Activated T-cell treated with anti-CD3 and anti-CD28 coated beads for 1 hour (primary cell): Measurements from ENCODE around the gene OR51V1.
"Not testable (repeated sequence)": the region's sequence is repeated elsewhere in the genome, so short reads cannot be mapped to it uniquely, and the experiment has no call there.

ENCODE experiments used
- DNase-seq: peaks from one replicate; pipeline ENCODE4 v3.0.0-alpha.2; 2020; ENCODE audit warnings: low read depth

The OR51V1 gene, protein sequence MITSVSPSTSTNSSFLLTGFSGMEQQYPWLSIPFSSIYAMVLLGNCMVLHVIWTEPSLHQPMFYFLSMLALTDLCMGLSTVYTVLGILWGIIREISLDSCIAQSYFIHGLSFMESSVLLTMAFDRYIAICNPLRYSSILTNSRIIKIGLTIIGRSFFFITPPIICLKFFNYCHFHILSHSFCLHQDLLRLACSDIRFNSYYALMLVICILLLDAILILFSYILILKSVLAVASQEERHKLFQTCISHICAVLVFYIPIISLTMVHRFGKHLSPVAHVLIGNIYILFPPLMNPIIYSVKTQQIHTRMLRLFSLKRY

DNA sequence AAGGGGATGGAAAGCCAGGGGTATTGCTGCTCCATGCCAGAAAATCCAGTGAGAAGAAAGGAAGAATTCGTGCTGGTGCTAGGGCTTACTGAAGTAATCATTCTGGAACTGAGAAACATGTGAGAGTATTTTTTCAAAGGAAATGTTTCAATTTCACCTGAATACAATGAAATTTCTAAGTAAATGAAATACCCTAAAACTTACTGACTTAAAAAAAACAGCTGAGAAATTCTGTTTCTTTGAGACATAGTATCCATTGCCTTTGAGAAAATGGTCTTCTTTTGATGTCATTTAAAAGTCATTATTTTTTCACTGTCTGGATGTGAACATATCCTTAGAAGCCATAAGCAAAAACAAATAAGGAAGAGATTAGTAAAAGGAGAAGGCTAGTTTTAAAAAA lies at the start of gene OR51V1:
Gene OR51V1, minus strand, starts transcription at position 101 of the 400 bp plus-strand sequence. Its CDS starts 0 bp downstream, at position 101.
- no peak for DNase-seq

DNA sequence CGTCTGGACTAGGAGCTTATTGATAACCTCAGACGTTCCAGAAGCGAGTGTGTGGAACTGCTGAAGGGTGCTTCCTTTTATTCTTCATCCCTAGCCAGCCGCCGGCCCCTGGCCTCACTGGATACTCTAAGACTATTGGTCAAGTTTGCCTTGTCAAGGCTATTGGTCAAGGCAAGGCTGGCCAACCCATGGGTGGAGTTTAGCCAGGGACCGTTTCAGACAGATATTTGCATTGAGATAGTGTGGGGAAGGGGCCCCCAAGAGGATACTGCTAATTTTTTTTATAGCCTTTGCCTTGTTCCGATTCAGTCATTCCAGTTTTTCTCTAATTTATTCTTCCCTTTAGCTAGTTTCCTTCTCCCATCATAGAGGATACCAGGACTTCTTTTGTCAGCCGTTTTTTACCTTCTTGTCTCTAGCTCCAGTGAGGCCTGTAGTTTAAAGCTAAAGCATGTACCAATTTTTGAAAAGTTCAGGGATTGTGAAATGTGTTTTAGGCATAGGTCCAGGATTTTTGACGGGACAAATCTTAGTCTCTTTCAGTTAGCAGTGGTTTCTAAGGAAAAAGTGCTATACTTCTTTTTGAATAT lies 49.4 kb upstream of the OR51V1 start, which contains the start of gene HBG1:
Gene HBG1, minus strand, starts transcription at position 51 of the 590 bp plus-strand sequence. CDS start 53 bp downstream, outside the sequence.
- not testable (repeated sequence) for DNase-seq

DNA sequence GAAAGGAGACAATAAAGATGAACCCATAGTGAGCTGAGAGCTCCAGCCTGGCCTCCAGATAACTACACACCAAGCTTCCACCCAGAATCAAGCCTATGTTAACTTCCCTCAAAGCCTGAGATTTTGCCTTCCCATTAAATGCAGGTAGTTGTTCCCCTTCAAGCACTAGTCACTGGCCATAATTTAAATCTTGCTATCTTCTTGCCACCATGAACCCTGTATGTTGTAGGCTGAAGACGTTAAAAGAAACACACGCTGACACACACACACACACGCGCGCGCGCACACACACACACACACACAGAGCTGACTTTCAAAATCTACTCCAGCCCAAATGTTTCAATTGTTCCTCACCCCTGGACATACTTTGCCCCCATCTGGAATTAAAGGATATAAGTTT lies 48.0 kb upstream of the OR51V1 start:
- not testable (repeated sequence) for DNase-seq

DNA sequence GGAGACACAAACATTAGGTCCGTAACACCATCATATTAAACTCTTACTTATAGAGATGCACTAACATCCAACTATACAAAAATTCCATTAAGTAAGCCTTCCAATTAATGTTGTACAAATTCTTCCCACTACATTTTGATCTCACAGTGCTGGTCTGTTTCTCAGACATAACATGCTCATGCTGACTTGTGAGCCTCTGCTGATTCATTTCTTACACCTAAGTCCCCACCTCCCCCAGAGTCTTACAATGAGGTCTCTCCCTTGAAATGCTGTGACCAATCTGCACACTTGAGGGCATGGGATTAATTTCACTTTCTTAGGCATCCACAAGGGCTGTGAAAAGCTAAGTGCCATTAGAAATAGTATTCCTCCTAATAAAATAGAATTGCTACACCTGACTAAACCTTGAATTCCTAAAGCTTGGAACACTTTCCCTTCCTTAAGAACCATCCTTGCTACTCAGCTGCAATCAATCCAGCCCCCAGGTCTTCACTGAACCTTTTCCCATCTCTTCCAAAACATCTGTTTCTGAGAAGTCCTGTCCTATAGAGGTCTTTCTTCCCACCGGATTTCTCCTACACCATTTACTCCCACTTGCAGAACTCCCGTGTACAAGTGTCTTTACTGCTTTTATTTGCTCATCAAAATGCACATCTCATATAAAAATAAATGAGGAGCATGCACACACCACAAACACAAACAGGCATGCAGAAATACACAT lies 47.1 kb upstream of the OR51V1 start:
- no peak for DNase-seq

DNA sequence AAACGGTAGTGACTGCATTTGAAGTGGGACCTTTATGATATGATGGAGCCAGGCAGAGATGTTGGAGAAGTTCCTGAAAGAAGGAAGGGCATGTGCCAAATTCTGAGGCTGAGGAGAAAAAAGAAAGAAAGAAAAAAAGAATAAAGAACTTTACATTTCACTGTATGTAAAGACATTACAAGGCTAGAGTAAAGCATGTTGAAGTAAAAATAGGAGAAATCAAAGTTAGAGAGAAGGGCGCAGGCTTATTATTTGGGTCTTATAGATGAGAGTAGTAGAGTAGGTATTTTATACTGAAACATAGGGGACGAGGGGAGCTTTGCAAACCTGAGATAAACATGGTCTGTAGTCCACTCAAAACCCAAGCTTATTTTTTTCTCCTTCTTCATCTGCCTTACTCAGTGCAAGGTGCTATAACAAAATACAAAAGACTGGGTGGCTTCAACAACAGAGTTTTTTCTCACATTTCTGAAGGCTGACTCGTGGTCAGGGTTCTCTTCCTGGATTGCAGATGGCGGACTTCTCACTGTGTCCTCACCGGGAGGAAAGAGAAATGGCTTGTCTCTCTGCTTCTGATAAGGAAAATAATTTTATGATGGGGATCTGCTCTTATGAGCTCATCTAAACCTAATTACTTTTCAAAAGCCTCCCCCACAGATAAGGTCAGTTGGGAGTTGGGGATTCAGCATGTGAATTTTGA lies 46.4 kb upstream of the OR51V1 start:
- DNase-seq, result no peak

DNA sequence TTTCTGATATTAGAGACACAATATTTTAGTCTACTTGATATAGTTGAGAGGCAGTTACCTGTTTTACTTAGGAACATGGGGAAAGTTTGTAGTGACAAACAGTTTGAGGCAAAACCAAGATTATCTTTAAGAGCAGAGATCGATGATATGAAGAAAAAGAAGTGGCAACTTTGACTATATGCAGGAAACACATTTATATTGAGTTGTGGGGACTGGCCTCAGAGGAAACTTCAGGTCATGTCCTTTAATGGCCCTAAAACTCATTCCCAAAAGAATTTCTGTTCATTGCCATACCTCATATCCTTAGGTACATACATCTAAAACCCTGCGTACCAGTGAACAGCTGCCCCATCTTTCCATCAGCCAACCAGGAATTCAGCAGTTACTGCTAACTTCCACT lies 44.7 kb upstream of the OR51V1 start:
- no peak for DNase-seq

DNA sequence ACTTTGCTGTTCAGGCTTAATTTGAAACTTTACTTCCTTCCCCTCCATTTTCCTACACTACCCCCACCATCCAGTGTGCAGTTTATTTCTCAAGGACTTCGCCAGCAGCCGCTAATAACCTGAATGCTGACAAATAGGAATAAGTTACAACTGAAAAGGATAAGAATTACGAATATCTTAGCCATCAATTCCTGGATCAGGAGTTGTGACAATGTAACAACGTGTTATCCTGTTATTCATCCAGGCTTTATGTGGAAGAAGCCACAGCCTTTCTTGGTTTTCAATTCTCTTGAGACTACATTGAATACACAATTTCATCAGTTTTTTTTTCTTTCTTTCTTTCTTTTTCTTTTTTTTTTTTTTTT lies 43.3 kb upstream of the OR51V1 start:
- no peak for DNase-seq

DNA sequence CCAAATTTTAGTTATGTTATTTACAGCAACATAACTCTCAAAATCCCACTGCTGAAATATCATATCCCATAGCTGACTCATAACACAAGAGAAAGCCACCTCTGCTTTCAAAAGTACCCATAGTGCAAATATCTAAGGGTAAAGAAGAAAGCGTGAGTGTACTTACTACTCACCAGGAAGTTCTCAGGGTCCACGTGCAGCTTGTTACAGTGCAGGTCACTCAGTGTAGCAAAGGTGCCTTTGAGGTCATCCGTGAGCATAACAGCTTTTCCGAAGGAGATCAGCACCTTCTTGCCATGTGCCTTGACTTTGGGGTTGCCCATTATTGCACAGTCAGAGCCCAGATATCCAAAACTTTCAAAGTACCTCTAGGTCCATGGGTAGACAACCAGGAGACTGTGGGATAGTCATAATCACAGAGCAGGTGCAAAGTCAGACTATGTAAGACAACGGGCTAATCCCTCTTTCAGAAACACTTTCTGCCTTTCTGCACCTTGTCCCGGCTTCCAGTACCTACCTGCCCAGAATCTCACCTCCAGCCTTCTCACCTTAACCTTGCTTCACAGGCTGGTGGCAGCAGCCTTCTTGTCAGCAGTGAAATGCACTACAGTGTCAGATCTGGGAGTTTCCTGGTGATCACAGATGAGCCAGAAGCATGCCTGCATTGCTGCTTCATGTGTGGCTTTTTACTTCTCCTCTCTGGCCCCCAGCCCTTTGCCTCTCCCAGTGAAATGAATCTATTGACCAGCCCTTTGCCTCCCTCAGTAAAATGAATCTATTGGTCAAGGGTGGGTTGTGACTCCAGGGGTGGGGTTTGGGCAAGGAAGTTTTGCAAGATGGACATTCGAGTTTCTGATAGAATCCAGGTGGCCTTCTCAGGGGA lies 42.7 kb upstream of the OR51V1 start:
- DNase-seq, result no peak

DNA sequence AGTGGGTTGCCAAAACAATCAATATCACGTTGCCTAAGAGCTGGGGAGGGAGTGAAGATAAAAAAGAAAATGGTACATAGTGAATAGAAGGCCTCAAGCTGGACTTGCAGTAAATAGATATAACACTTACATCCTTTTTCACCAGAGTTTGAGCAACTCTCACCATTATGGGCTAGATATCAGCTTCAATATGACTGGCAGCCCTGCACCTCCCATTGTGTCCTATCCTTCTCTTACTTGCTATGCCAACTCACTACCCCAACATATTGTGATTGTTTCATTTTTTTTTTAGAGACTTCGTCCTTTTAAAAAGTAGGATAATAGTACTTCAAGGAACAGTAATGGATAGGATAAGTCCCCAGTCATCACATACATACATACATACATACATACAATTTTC lies 41.7 kb upstream of the OR51V1 start:
- DNase-seq, result no peak

DNA sequence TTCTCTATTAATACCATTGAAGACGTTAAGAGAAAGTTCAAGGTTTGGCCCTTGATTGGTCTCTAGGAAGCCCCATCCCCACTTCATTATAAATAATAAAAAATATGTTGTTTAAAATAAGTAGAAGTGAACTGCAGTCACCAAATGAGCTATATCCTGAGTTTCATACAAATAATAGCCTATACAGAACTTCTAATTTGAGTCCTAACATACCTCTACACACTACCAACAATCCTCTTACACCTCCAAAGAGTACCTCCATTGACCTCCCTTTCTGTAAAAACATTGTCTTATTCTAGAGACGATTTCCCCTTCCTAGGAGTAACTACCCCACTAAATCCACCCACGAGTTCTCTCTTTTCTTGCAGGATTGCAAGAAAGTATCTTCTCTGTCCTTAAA lies 41.0 kb upstream of the OR51V1 start:
- DNase-seq, result no peak

DNA sequence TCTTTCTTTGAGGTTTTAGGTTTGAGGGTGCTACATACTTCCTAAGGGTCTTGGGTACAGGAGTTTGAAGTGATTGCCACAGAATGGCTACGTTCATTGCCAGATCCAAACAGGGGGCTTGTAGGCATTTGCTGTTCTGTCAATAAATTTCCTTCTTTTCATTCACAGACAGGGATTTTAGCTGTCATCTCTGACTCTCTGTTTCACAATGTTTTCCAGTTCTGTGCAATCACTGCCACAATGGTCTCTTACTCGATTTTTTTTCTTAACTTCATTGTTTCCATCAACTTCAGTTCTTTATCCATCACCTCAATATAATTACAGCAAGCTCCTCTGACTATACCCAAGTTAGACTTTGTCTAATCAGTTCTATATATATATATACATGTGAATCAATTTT lies 40.0 kb upstream of the OR51V1 start:
- no peak for DNase-seq

DNA sequence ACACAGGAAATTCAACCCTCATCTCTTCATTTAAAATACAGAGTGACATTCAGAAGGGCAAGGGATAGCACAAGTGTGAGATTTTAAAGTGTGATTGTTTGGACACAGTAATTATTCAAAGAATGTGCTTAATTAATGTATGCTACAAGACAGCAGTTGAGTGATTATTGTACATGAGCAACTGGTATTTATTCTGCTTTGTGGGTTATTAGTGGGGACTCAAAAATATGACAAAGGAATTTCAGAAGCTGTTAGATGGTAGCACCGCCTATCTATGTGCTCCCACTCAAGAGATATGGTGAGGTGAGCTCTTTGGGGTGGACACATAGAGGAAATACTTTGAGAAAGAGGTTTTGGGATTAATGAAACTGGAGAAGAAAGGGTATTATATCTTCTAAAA lies 39.6 kb upstream of the OR51V1 start:
- no peak for DNase-seq

DNA sequence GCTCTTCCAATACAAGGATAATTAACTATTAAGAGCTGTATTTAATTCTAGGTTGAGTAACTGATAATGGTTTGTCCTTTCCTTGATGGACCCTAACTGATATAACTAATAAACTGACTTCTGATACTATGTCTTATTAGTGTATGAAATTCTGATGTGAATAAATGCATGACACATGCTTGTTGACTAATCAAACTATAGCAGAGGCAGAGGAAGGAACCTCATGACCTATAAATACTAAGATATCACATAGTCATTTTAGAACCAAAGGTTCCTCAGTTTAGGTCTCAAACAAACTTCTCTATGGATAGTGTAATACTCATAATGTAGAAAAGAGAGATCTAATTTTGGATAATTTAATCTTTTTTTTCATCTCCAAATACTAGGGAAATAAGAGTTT lies 38.6 kb upstream of the OR51V1 start:
- no peak for DNase-seq

DNA sequence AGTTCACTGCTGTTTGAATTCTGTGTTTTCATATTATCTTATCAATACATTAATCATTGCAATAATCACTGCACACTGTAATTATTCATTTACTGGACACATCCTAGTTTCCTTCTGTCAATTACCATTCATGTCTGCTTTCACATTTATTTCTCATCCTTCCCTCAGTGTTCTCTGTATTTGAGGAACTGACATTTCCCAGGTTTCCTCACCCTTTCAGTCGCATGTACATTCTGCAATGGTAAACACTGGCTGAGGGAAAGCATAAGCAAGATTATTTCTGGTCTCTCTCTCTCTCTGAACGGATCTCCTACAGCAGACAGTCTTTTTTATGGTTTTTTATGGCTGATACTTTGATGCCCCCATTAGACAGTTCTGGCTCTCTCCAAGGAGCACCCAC lies 38.0 kb upstream of the OR51V1 start:
- no peak for DNase-seq

DNA sequence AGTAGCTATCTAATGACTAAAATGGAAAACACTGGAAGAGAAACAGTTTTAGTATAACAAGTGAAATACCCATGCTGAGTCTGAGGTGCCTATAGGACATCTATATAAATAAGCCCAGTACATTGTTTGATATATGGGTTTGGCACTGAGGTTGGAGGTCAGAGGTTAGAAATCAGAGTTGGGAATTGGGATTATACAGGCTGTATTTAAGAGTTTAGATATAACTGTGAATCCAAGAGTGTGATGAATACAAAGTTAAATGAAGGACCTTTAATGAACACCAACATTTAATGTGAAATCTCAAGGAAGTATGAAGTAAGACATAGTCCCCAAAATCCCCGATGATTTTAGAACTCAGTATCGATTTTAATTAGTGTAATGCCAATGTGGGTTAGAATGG lies 36.9 kb upstream of the OR51V1 start:
- DNase-seq, result no peak

DNA sequence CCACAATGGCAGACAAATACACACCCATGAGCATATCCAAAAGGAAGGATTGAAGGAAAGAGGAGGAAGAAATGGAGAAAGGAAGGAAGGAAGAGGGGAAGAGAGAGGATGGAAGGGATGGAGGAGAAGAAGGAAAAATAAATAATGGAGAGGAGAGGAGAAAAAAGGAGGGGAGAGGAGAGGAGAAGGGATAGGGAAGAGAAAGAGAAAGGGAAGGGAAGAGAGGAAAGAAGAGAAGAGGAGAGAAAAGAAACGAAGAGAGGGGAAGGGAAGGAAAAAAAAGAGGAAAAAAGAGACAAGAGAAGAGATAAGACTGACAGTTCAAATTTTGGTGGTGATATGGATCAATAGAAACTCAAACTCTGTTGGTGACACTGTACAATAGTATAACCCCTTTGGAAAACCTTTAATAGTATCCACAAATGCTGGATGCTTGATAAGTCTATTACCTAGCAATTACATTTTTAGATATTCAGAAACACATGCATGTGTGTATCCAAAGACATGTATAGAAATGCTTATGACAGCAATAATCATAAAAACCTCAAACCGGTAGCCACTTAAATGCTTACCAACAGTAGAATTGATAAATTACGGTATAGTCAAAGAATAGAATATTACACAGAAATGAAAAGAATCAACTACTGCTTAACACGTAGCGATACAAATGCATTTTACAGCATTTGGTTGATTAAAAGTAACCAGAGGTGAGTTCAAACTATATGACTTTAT lies 35.0 kb upstream of the OR51V1 start:
- no peak for DNase-seq

DNA sequence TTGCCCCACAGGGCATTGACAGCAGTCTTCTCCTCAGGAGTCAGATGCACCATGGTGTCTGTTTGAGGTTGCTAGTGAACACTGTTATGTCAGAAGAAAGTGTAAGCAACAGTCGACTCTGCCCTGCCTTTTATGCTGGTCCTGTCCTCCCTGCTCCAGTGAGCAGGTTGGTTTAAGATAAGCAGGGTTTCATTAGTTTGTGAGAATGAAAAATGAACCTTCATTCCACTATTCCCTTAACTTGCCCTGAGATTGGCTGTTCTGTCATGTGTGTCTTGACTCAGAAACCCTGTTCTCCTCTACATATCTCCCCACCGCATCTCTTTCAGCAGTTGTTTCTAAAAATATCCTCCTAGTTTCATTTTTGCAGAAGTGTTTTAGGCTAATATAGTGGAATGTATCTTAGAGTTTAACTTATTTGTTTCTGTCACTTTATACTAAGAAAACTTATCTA lies 33.9 kb upstream of the OR51V1 start, which contains the start of gene HBD:
Gene HBD, minus strand, starts transcription at position 103 of the 454 bp plus-strand sequence. Its CDS starts 50 bp downstream, at position 53.
- no peak for DNase-seq

DNA sequence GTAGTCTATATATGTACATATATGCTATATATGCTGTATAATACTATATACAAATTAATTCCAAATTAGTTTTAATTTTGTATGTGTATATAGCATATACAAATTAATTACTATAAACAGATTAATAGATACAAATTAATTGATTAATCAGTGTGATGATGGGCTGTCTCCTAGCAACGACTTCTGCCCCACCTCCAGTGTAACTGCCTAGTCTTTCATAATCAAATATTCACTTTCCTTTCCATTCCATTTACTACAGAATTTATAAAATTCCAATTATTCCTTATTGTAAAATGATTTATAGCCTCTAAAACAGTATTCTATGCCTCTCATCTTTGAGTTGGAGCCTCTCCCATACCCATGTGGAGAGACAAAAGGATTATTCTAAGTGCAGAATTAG lies 32.8 kb upstream of the OR51V1 start:
- no peak for DNase-seq

DNA sequence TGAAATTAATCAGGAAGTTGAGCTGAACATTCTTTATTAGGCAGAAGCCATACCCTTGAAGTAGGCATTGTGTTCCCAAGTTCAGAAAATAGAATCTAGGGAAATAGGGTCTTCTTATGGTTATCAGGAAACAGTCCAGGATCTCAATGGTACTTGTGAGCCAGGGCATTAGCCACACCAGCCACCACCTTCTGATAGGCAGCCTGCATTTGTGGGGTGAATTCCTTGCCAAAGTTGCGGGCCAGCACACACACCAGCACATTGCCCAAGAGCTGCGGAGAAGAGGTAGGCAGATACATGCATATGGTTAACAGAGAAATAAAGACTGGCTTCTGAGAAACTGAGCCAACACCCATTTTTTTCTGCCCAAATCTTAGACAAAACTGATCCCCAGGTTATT lies 32.3 kb upstream of the OR51V1 start:
- DNase-seq, result no peak

DNA sequence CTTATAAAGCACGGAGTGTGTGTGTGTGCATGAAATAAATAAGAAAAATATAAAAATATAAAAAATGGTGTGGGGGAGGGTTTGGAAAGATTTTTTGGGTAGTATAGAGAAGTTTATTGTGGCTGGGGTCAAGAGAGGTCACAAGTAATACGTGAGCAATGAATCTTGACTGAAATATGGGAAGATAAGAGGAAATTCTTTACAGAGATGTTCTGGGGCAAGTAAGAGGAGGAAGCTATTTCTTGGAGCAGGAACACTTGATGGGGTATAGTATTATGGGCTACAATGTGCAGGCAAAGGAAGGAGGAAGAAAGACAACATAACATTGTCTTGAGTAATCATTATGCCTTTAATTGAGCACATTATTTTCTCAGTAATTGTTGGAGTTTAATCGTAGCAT lies 31.7 kb upstream of the OR51V1 start:
- DNase-seq, result no peak

DNA sequence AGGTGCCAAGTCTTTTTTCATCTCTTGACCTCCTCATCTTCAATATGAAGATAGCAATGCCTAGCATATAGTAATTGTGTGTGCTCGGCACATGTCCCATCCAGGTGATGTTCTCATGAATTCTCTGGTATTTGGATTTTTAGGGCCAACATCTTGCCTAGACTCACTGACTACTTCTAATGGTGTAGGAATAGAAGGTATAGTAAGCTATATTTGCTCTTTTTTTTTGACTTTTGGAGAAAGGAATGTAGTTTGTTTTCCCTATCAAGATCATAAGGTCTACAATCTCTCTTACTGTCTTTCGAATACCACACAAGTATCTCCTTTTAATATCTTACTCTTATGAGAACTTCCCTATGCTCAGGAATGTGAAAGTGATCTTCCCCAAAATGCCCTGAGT lies 30.6 kb upstream of the OR51V1 start:
- DNase-seq, result no peak
